GM23248 (cell line): ENCODE measurements around the gene C14orf132. TPM values are rescaled to one million over a fixed set of nuclear protein-coding genes. Genes with fewer than 3 reads are reported as not detected.
"Not testable (repeated sequence)": the region's sequence is repeated elsewhere in the genome, so short reads cannot be mapped to it uniquely, and the experiment has no call there.

Source experiments
- DNase-seq: peaks from one replicate; pipeline ENCODE4 v3.0.0-alpha.2; 2015
- H2AFZ ChIP-seq: fragments of 200-600 bp; sonication (generic); 2 replicates; pipeline ENCODE4 v1.6.1; 2016; ENCODE audit warnings: antibody characterized with exemption
- H3F3A ChIP-seq: fragments of 200-600 bp; sonication (generic); 2 replicates; pipeline ENCODE4 v1.6.1; 2016; ENCODE audit warnings: mild to moderate bottlenecking, antibody characterized with exemption, mixed run types; ENCODE audit not compliant: insufficient read depth
- H3K27ac ChIP-seq: fragments of 200-600 bp; sonication (generic); 2 replicates; pipeline ENCODE4 v1.5.1; 2016; ENCODE audit warnings: mild to moderate bottlenecking
- H3K27me3 ChIP-seq: fragments of 200-600 bp; sonication (generic); replicated peaks from 2 replicates; pipeline ENCODE4 v1.6.1; 2016; ENCODE audit warnings: mild to moderate bottlenecking; ENCODE audit not compliant: insufficient read depth
- H3K36me3 ChIP-seq: fragments of 200-600 bp; sonication (generic); 2 replicates; pipeline ENCODE4 v1.6.1; 2016; ENCODE audit warnings: low read depth, mild to moderate bottlenecking
- H3K4me1 ChIP-seq: fragments of 200-600 bp; sonication (generic); 2 replicates; pipeline ENCODE4 v1.6.1; 2016; ENCODE audit warnings: mild to moderate bottlenecking; ENCODE audit not compliant: insufficient read depth
- H3K4me2 ChIP-seq: fragments of 200-600 bp; sonication (generic); one replicate; pipeline ENCODE4 v1.6.1; 2016; ENCODE audit warnings: mild to moderate bottlenecking; ENCODE audit not compliant: unreplicated experiment
- H3K4me3 ChIP-seq: fragments of 200-600 bp; sonication (generic); 2 replicates; pipeline ENCODE4 v1.5.1; 2016; ENCODE audit warnings: mild to moderate bottlenecking
- H3K79me2 ChIP-seq: fragments of 200-600 bp; sonication (generic); 2 replicates; pipeline ENCODE4 v1.6.1; 2016; ENCODE audit warnings: mild to moderate bottlenecking; ENCODE audit not compliant: insufficient read depth
- H3K9ac ChIP-seq: fragments of 200-600 bp; sonication (generic); 2 replicates; pipeline ENCODE4 v1.6.1; 2016; ENCODE audit warnings: mild to moderate bottlenecking
- H3K9me2 ChIP-seq: fragments of 200-600 bp; sonication (generic); 2 replicates; pipeline ENCODE4 v1.6.1; 2016; ENCODE audit warnings: mixed run types, mild to moderate bottlenecking, moderate library complexity; ENCODE audit not compliant: insufficient read depth
- H3K9me3 ChIP-seq: fragments of 200-600 bp; sonication (generic); one replicate; pipeline ENCODE4 v1.6.1; 2017; ENCODE audit warnings: low read depth
- H4K20me1 ChIP-seq: fragments of 200-600 bp; sonication (generic); 2 replicates; pipeline ENCODE4 v1.6.0; 2016; ENCODE audit not compliant: insufficient read depth
- EZH2 ChIP-seq: fragments of 200-600 bp; sonication (generic); IDR thresholded peaks from 2 replicates; pipeline ENCODE4 v1.6.1; 2018; ENCODE audit warnings: antibody characterized with exemption, mild to moderate bottlenecking; ENCODE audit not compliant: insufficient read depth, poor library complexity, severe bottlenecking
- EZH2phosphoT487 ChIP-seq: fragments of 200-600 bp; sonication (generic); IDR thresholded peaks from 2 replicates; pipeline ENCODE4 v1.6.1; 2018; ENCODE audit warnings: antibody characterized with exemption, moderate library complexity, mild to moderate bottlenecking, low read depth; ENCODE audit not compliant: insufficient read depth
- WGBS, 2 experiments: methylation state at CpG; one replicate each; pipeline ENCODE4 v1.1.6; 2015 to 2017; ENCODE audit warnings: low lambda C conversion rate in 2 of 2, low coverage in 1 of 2; ENCODE audit errors: missing lambda C conversion rate in 2 of 2; 5-methylcytosine and 5-hydroxymethylcytosine counted together
- in situ Hi-C: fragments of 300-500 bp; cut with MboI; formaldehyde crosslinking; loops from 2 replicates; pipeline ENCODE4 v1.15.0; 2020
- polyA plus RNA-seq: library from polyadenylated mRNA; unstranded; fragments of >200 nt; fragmentation: Nextera tagmentation; extraction: Ambion mirVana; gene quantifications from 2 replicates; pipeline ENCODE4 v1.2.1, GENCODE V29; 2016
- total RNA-seq: library from RNA; depleted of rRNA; stranded (reverse); fragments of >200 nt; shearing (Covaris generic); gene quantifications from 2 replicates; pipeline ENCODE4 v1.2.3, GENCODE V29; 2014

Gene C14orf132
- total and polyA plus RNA-seq, 2 experiments from 2014 or later: 18.6 to 26.2 TPM

- Histone ChIP-seq H3F3A (no peaks in the 10 kb centered on the region), H3K27me3 (no peaks in the 10 kb centered on the region), H4K20me1 (no peaks in the 10 kb centered on the region), H3K9me2 (no peaks in the 10 kb centered on the region), H3K9me3 (no peaks in the 10 kb centered on the region), H3K79me2 (peaks cover 59% of the 10 kb centered on the region), H3K9ac (no peak overlapping the region), H3K27ac (no peak overlapping the region), H3K4me3 (no peak overlapping the region), H3K36me3 (no peaks in the 10 kb centered on the region), H2AFZ (no peak overlapping the region), H3K4me1 (no peaks in the 10 kb centered on the region), H3K4me2 (no peak overlapping the region)
- no peak for DNase-seq
- 83 to 88% methylated on average over 4 of the region's 4 CpGs for WGBS, 2 experiments
- in situ Hi-C loops: no loop called here
- no peak for TF ChIP-seq EZH2phosphoT487
- no peak for TF ChIP-seq EZH2
Observed at GRCh38 chr14:96071561-96071960, 32.4 kb downstream of the C14orf132 start.

GRCh38 chr14:96072076-96072475 lies 32.9 kb downstream of the C14orf132 start:
- no peak for DNase-seq
- Histone ChIP-seq H3F3A (no peaks in the 10 kb centered on the region), H3K4me3 (no peak overlapping the region), H3K36me3 (no peaks in the 10 kb centered on the region), H3K9ac (no peak overlapping the region), H3K27me3 (no peaks in the 10 kb centered on the region), H3K9me3 (no peaks in the 10 kb centered on the region), H2AFZ (no peak overlapping the region), H3K9me2 (no peaks in the 10 kb centered on the region), H3K27ac (no peak overlapping the region), H3K4me2 (no peak overlapping the region), H3K4me1 (no peaks in the 10 kb centered on the region), H4K20me1 (no peaks in the 10 kb centered on the region), H3K79me2 (peaks cover 61% of the 10 kb centered on the region)
- TF ChIP-seq EZH2 (no peak), EZH2phosphoT487 (no peak)
- in situ Hi-C loops: no loop called here
- WGBS, 2 experiments: 96 to 99% methylated on average over 10 of the region's 10 CpGs

DNA sequence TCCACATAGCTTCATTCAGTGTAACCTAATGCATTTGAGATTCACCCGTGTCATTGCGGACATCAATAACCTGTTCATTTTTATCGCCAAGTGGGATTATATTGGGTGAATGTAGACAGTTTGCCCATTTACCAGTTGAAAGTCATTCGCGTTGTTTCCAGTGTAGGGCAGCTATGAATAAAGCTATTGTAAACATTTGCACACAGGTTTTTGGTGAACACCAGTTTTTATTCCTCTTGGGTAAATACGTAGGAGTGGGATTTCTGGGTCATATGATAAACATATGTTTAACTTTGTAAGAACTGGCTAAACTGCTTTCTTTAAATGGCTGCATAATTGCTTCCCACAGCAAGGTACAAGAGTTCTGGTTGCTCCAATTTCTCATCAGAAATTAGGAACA lies 33.6 kb downstream of the C14orf132 start:
- TF ChIP-seq EZH2: no peak
- TF ChIP-seq EZH2phosphoT487: no peak

GRCh38 chr14:96073260-96074039 lies 34.3 kb downstream of the C14orf132 start:
- H2AFZ ChIP-seq, H3K9ac ChIP-seq, H3K27ac ChIP-seq, H3F3A ChIP-seq, H4K20me1 ChIP-seq, H3K4me2 ChIP-seq, DNase-seq, H3K27me3 ChIP-seq, H3K4me1 ChIP-seq, H3K4me3 ChIP-seq, H3K9me3 ChIP-seq, H3K9me2 ChIP-seq, in situ Hi-C loops, H3K36me3 ChIP-seq: not testable (repeated sequence)
- WGBS, 2 experiments: 71 to 77% methylated on average over 4 of the region's 4 CpGs
- H3K79me2 ChIP-seq: peaks cover 70% of the 10 kb centered on the region

More for the DNA sequence above, 33.6 kb downstream of the C14orf132 start:
- Histone ChIP-seq H3K4me1 (no peaks in the 10 kb centered on the region), H3K79me2 (peaks cover 67% of the 10 kb centered on the region), H3K9ac (no peak overlapping the region), H3K4me2 (no peak overlapping the region), H3K9me3 (no peaks in the 10 kb centered on the region), H3K36me3 (no peaks in the 10 kb centered on the region), H3K4me3 (no peak overlapping the region), H3K27me3 (no peaks in the 10 kb centered on the region), H2AFZ (no peak overlapping the region), H3K27ac (no peak overlapping the region), H4K20me1 (no peaks in the 10 kb centered on the region), H3F3A (no peaks in the 10 kb centered on the region), H3K9me2 (no peaks in the 10 kb centered on the region)
- DNase-seq: no peak
- in situ Hi-C loops: no loop called here
- 80 to 83% methylated on average over 6 of the region's 6 CpGs for WGBS, 2 experiments
